Aorta (tissue), 5 donors: ENCODE results near the gene RPTOR. TPM values are rescaled to one million over a fixed set of nuclear protein-coding genes. Genes with fewer than 3 reads are reported as not detected.
"Not testable (repeated sequence)": the region's sequence is repeated elsewhere in the genome, so short reads cannot be mapped to it uniquely, and the experiment has no call there.

Experiments used
- ATAC-seq: fragments of 200-7000 bp; cut with Tn5 transposase; one replicate; pipeline ENCODE4 v1.9.1; 2022; ENCODE audit warnings: moderate library complexity; ENCODE audit not compliant: low FRiP score
- DNase-seq, 2 donors: peaks; one replicate each; pipeline ENCODE4 v3.0.0-alpha.2; 2020
- H3K27ac ChIP-seq, 2 donors: one replicate each; pipeline ENCODE4 v1.5.1; 2013; ENCODE audit warnings: low read length in 2 of 2, mild to moderate bottlenecking in 2 of 2, moderate library complexity in 2 of 2, control low read depth in 1 of 2, inconsistent platforms in 1 of 2, low read depth in 1 of 2
- H3K27me3 ChIP-seq, 2 donors: one replicate each; pipeline ENCODE4 v1.6.1; 2013; ENCODE audit warnings: control low read depth in 1 of 2, low read length in 1 of 2, mild to moderate bottlenecking in 1 of 2, moderate library complexity in 1 of 2; ENCODE audit not compliant: insufficient read depth in 2 of 2, control insufficient read depth in 1 of 2
- H3K36me3 ChIP-seq, 2 donors: one replicate each; pipeline ENCODE4 v1.6.1; 2013; ENCODE audit warnings: control low read depth in 1 of 2, low read length in 1 of 2, mild to moderate bottlenecking in 1 of 2; ENCODE audit not compliant: insufficient read depth in 2 of 2, control insufficient read depth in 1 of 2
- H3K4me1 ChIP-seq, 2 donors: one replicate each; pipeline ENCODE4 v1.6.1; 2013; ENCODE audit warnings: low read length in 2 of 2, control low read depth in 1 of 2, mild to moderate bottlenecking in 1 of 2, moderate library complexity in 1 of 2; ENCODE audit not compliant: insufficient read depth in 2 of 2, control insufficient read depth in 1 of 2
- H3K4me3 ChIP-seq, 2 donors: one replicate each; pipeline ENCODE4 v1.5.1; 2013; ENCODE audit warnings: low read length in 2 of 2, control low read depth in 1 of 2, mild to moderate bottlenecking in 1 of 2
- H3K9me3 ChIP-seq: one replicate; pipeline ENCODE4 v1.6.1; 2013; ENCODE audit warnings: mild to moderate bottlenecking, low read length; ENCODE audit not compliant: control insufficient read depth
- WGBS, 2 donors: extraction: QIAGEN DNeasy Blood & Tissue Kit; methylation state at CpG; one replicate each; pipeline ENCODE4 v1.1.7; 2013; 5-methylcytosine and 5-hydroxymethylcytosine counted together
- intact Hi-C, 2 donors: fragments of 100-400 bp; cut with DNase I; formaldehyde crosslinking; loops; one replicate each; pipeline versions ENCODE4 v1.14.2 to v1.15.0; 2022
- polyA plus RNA-seq, 2 donors: library from polyadenylated mRNA; stranded (reverse); fragments of 200-250 nt; gene quantifications; one replicate each; pipeline ENCODE4 v1.2.3, GENCODE V29; 2013
- total RNA-seq, 2 donors: library from RNA; stranded (reverse); fragmentation: NEBNext Ultra II Directional; extraction: Animal tissue kit (Norgen Biotek cat#: 25700); gene quantifications; one replicate each; pipeline ENCODE4 v1.2.1, GENCODE V29; 2021
- donor health status: healthy with polysubstance abuse.
- donor health status: Bipolar disorder and iron deficiency.
- donor health status: DM: no; HTN: no; CAD: no.
- donor health status: DM: no; HTN: no; CAD: no.
- donor health status: DM: yes; HTN: yes; CAD: no.

RPTOR gene
- total and polyA plus RNA-seq, 4 donors = 2.1 to 31.4 (median 18.6) TPM

GRCh38 chr17:80531400-80531799, 13.2 kb upstream of the RPTOR start:
- DNase-seq (no peak), ATAC-seq (no peak)
- H3K4me3 ChIP-seq = no peak overlapping the region
- no peaks in the 10 kb centered on the region for H3K9me3 ChIP-seq
- WGBS, 2 donors = 76 to 82% methylated on average over 7 of the region's 7 CpGs
- H3K4me1 ChIP-seq = no peaks in the 10 kb centered on the region
- H3K27me3 ChIP-seq = no peaks in the 10 kb centered on the region
- intact Hi-C loops = no loop called here
- no peak overlapping the region for H3K27ac ChIP-seq
- H3K36me3 ChIP-seq = no peaks in the 10 kb centered on the region

- H3K36me3 ChIP-seq, H3K9me3 ChIP-seq, H3K4me1 ChIP-seq, H3K27me3 ChIP-seq, H3K27ac ChIP-seq, H3K4me3 ChIP-seq, ATAC-seq, DNase-seq, intact Hi-C loops: not testable (repeated sequence)
- 92 to 93% methylated on average over 28 to 30 of the region's 30 CpGs for WGBS, 2 donors
These were observed 7.3 kb upstream of the RPTOR start for GRCh38 chr17:80537386-80537785.

GRCh38 chr17:80538484-80538883, 6.2 kb upstream of the RPTOR start:
- Histone ChIP-seq H3K4me1 (no peaks in the 10 kb centered on the region), H3K27ac (no peak overlapping the region), H3K4me3 (no peak overlapping the region), H3K9me3 (no peaks in the 10 kb centered on the region), H3K36me3 (no peaks in the 10 kb centered on the region), H3K27me3 (no peaks in the 10 kb centered on the region)
- intact Hi-C loops = no loop called here
- ATAC-seq (no peak), DNase-seq (no peak)
- WGBS, 2 donors = 75% methylated on average over 14 of the region's 14 CpGs

- Histone ChIP-seq H3K27me3 (no peaks in the 10 kb centered on the region), H3K4me1 (no peaks in the 10 kb centered on the region), H3K9me3 (no peaks in the 10 kb centered on the region), H3K4me3 (no peak overlapping the region), H3K36me3 (no peaks in the 10 kb centered on the region), H3K27ac (no peak overlapping the region)
- intact Hi-C loops = no loop called here
- 3 to 7% methylated on average over 12 of the region's 12 CpGs for WGBS, 2 donors
- DNase-seq = no peak
- no peak for ATAC-seq
These were observed 5.5 kb upstream of the RPTOR start for GRCh38 chr17:80539022-80539641.

- WGBS, 2 donors = 5% methylated on average over 8 of the region's 8 CpGs
These were observed 825 bp downstream of the RPTOR start for GRCh38 chr17:80545499-80545826.

GRCh38 chr17:80546267-80546666, 1.6 kb downstream of the RPTOR start:
- Histone ChIP-seq H3K27me3 (no peaks in the 10 kb centered on the region), H3K9me3 (no peaks in the 10 kb centered on the region), H3K36me3 (no peaks in the 10 kb centered on the region), H3K4me3 (no peak overlapping the region), H3K4me1 (no peaks in the 10 kb centered on the region), H3K27ac (no peak overlapping the region)
- intact Hi-C loops = no loop called here
- DNase-seq = no peak
- 83 to 85% methylated on average over 5 of the region's 5 CpGs for WGBS, 2 donors
- no peak for ATAC-seq

More at GRCh38 chr17:80545499-80545826, 825 bp downstream of the RPTOR start:
- Histone ChIP-seq H3K4me1 (no peaks in the 10 kb centered on the region), H3K27me3 (no peaks in the 10 kb centered on the region), H3K4me3 (peak overlapping the region; percentile 51 to 75), H3K27ac (no peak overlapping the region), H3K36me3 (no peaks in the 10 kb centered on the region), H3K9me3 (no peaks in the 10 kb centered on the region)
- ATAC-seq (no peak), DNase-seq (no peak)
- intact Hi-C loops = no loop called here

GRCh38 chr17:80552523-80552922, 7.9 kb downstream of the RPTOR start:
- H3K36me3 ChIP-seq = no peaks in the 10 kb centered on the region
- intact Hi-C loops = no loop called here
- no peaks in the 10 kb centered on the region for H3K4me1 ChIP-seq
- no peak for DNase-seq
- H3K4me3 ChIP-seq = no peak overlapping the region
- 37 to 45% methylated on average over 2 of the region's 2 CpGs for WGBS, 2 donors
- ATAC-seq = no peak
- no peaks in the 10 kb centered on the region for H3K9me3 ChIP-seq
- no peaks in the 10 kb centered on the region for H3K27me3 ChIP-seq
- no peak overlapping the region for H3K27ac ChIP-seq

GRCh38 chr17:80555266-80555665, 10.6 kb downstream of the RPTOR start:
- Histone ChIP-seq H3K9me3 (no peaks in the 10 kb centered on the region), H3K36me3 (no peaks in the 10 kb centered on the region), H3K27ac (no peak overlapping the region), H3K4me3 (no peak overlapping the region), H3K4me1 (no peaks in the 10 kb centered on the region), H3K27me3 (no peaks in the 10 kb centered on the region)
- DNase-seq (no peak), ATAC-seq (no peak)
- WGBS, 2 donors = 95 to 96% methylated on average over 7 of the region's 7 CpGs
- intact Hi-C loops = no loop called here

GRCh38 chr17:80558046-80558445, 13.4 kb downstream of the RPTOR start:
- DNase-seq (no peak), ATAC-seq (no peak)
- Histone ChIP-seq H3K36me3 (no peaks in the 10 kb centered on the region), H3K4me3 (no peak overlapping the region), H3K9me3 (no peaks in the 10 kb centered on the region), H3K27me3 (no peaks in the 10 kb centered on the region), H3K27ac (no peak overlapping the region), H3K4me1 (no peaks in the 10 kb centered on the region)
- intact Hi-C loops = no loop called here
- 90% methylated on average over 6 of the region's 6 CpGs for WGBS, 2 donors
